Neural progenitor cell (in vitro differentiated cells): ENCODE data around the gene TPSB2. TPM values are rescaled to one million over a fixed set of nuclear protein-coding genes. Genes with fewer than 3 reads are reported as not detected.
"Not testable (repeated sequence)": the region's sequence is repeated elsewhere in the genome, so short reads cannot be mapped to it uniquely, and the experiment has no call there.

Experiments used
- DNase-seq: peaks from one replicate; pipeline ENCODE4 v3.0.0-alpha.2; 2016; ENCODE audit warnings: low spot score
- H2AFZ ChIP-seq: fragments of 200-600 bp; sonication (generic); replicated peaks from 2 replicates; pipeline ENCODE4 v1.6.1; 2016; ENCODE audit warnings: antibody characterized with exemption
- H3F3A ChIP-seq: fragments of 200-600 bp; sonication (generic); 2 replicates; pipeline ENCODE4 v1.6.1; 2016; ENCODE audit warnings: antibody characterized with exemption, low read depth
- H3K27ac ChIP-seq: fragments of 200-600 bp; sonication (generic); 2 replicates; pipeline ENCODE4 v1.5.1; 2016; ENCODE audit warnings: mild to moderate bottlenecking
- H3K27me3 ChIP-seq: fragments of 200-600 bp; sonication (generic); 2 replicates; pipeline ENCODE4 v1.6.1; 2016; ENCODE audit warnings: mild to moderate bottlenecking, moderate library complexity
- H3K36me3 ChIP-seq: fragments of 200-600 bp; sonication (generic); 2 replicates; pipeline ENCODE4 v1.5.1; 2016
- H3K4me1 ChIP-seq: fragments of 200-600 bp; sonication (generic); 2 replicates; pipeline ENCODE4 v1.6.1; 2016; ENCODE audit warnings: mixed run types
- H3K4me2 ChIP-seq: fragments of 200-600 bp; sonication (generic); 2 replicates; pipeline ENCODE4 v1.6.1; 2016
- H3K4me3 ChIP-seq: fragments of 200-600 bp; sonication (generic); 2 replicates; pipeline ENCODE4 v1.5.1; 2016
- H3K79me2 ChIP-seq: fragments of 200-600 bp; sonication (generic); 2 replicates; pipeline ENCODE4 v1.6.1; 2016; ENCODE audit warnings: low read depth
- H3K9ac ChIP-seq: fragments of 200-600 bp; sonication (generic); 2 replicates; pipeline ENCODE4 v1.6.1; 2016
- H3K9me3 ChIP-seq: fragments of 200-600 bp; sonication (generic); 2 replicates; pipeline ENCODE4 v1.5.1; 2016; ENCODE audit warnings: low read depth
- H4K20me1 ChIP-seq: fragments of 200-600 bp; sonication (generic); 2 replicates; pipeline ENCODE4 v1.6.1; 2016; ENCODE audit warnings: low read depth
- H3K27ac Mint-ChIP-seq: 3 replicates; pipeline ENCODE4 v1.8.0; 2021; ENCODE audit warnings: mixed read lengths
- H3K27me3 Mint-ChIP-seq: 2 replicates; pipeline ENCODE4 v1.8.0; 2022; ENCODE audit warnings: low read depth, mild to moderate bottlenecking, inconsistent platforms, moderate library complexity, mixed read lengths; ENCODE audit not compliant: insufficient read depth
- H3K36me3 Mint-ChIP-seq: 3 replicates; pipeline ENCODE4 v1.8.0; 2021; ENCODE audit warnings: mixed read lengths
- H3K4me1 Mint-ChIP-seq: 3 replicates; pipeline ENCODE4 v1.8.0; 2021; ENCODE audit warnings: mixed read lengths
- H3K4me3 Mint-ChIP-seq: 3 replicates; pipeline ENCODE4 v1.8.0; 2021; ENCODE audit warnings: mild to moderate bottlenecking, moderate library complexity, mixed read lengths
- H3K9me3 Mint-ChIP-seq: 3 replicates; pipeline ENCODE4 v1.8.0; 2020; ENCODE audit warnings: mixed read lengths
- EZH2 ChIP-seq: fragments of 200-600 bp; sonication (generic); IDR thresholded peaks from 2 replicates; pipeline ENCODE4 v1.6.1; 2017; ENCODE audit warnings: antibody characterized with exemption, mild to moderate bottlenecking, moderate library complexity
- EZH2phosphoT487 ChIP-seq: fragments of 200-600 bp; sonication (generic); IDR thresholded peaks from 2 replicates; pipeline ENCODE4 v1.6.1; 2017; ENCODE audit warnings: antibody characterized with exemption
- total RNA-seq: library from RNA; depleted of rRNA; stranded (reverse); fragments of >200 nt; gene quantifications from 2 replicates; pipeline ENCODE4 v1.2.3, GENCODE V29; 2015; ENCODE audit warnings: low replicate concordance
- TF ChIP-seq, protein P1 (sequence below): fragments of 200-600 bp; sonication (generic); IDR thresholded peaks from 2 replicates; pipeline ENCODE4 v1.5.1; 2017; ENCODE audit warnings: antibody characterized with exemption, mild to moderate bottlenecking

TPSB2 gene
- total RNA-seq, 1 donor from 2014 or later: not detected

DNA sequence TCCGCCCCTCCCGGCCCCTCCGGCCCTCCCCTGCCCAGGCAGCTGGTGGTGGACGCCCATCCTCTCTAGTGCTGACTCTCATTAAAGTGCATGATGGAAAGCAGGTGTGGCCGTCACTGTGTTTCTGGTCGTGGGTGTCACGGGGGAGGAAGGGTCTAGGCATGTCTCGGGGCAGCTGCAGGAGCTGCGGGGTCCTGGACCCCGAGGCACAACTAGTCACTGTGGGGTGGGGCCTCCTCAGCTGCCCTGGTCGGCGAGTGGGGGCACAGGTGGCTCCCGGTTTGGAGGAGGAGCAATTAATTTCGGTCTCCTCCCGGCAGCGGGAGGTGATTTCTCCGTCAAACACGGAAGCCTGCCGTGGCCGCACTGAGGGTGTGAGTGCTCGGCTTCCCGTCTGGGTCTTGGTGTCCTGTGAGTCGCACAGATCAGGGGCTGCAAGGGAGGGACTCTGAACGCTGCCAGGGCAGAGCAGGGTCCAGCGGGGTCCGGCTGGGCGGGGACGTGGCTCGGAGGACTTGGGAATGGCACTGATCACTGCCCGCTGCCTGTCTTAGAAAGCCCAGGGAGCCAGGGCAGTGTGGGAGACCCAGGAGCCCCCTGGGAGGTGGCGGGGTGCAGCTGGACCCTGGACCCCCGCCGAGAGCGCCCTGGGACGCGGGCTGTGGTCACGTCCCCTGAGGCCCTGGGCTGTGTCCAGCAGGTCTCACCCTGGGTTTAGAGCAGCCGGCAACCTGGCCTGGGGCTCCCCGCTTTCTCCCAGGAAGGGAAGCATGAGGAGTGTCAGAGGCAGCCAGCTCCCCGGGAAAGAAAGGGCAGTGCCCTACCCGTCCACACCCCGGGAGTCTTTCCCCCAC, 29.1 kb upstream of the TPSB2 start:
- H3K36me3 Mint-ChIP-seq: no peaks in the 10 kb centered on the region
- H2AFZ ChIP-seq: no peak overlapping the region
- H3K4me3 ChIP-seq: peak overlapping the region; percentile 19

DNA sequence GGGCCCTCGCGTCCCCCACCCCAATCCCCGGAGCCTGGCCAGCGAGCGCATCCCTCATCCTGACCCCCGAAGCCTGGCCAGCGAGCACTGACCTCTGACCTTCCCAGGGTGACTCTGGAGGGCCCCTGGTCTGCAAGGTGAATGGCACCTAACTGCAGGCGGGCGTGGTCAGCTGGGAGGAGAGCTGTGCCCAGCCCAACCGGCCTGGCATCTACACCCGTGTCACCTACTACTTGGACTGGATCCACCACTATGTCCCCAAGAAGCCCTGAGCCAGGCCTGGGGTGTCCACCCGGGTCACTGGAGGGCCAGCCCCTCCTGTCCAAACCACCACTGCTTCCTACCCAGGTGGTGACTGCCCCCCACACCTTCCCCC, 28.2 kb upstream of the TPSB2 start:
- H3F3A ChIP-seq: no peaks in the 10 kb centered on the region
- no peaks in the 10 kb centered on the region for H3K9me3 Mint-ChIP-seq
- DNase-seq: no peak
- H3K27ac Mint-ChIP-seq: no peak overlapping the region
- H3K4me1 ChIP-seq: peaks cover 4% of the 10 kb centered on the region
- H3K27ac ChIP-seq: no peak overlapping the region
- H3K79me2 ChIP-seq: no peaks in the 10 kb centered on the region
- H3K4me3 ChIP-seq: no peak overlapping the region
- H3K36me3 ChIP-seq: no peaks in the 10 kb centered on the region
- peaks cover 37% of the 10 kb centered on the region for H3K27me3 ChIP-seq
- H2AFZ ChIP-seq: no peak overlapping the region
- H3K36me3 Mint-ChIP-seq: no peaks in the 10 kb centered on the region
- H3K4me1 Mint-ChIP-seq: peaks cover 7% of the 10 kb centered on the region
- no peaks in the 10 kb centered on the region for H3K9me3 ChIP-seq
- no peak overlapping the region for H3K9ac ChIP-seq
- no peaks in the 10 kb centered on the region for H4K20me1 ChIP-seq
- no peak overlapping the region for H3K4me2 ChIP-seq
- H3K4me3 Mint-ChIP-seq: no peak overlapping the region
- peaks cover 23% of the 10 kb centered on the region for H3K27me3 Mint-ChIP-seq
- TF ChIP-seq, protein P1, sequence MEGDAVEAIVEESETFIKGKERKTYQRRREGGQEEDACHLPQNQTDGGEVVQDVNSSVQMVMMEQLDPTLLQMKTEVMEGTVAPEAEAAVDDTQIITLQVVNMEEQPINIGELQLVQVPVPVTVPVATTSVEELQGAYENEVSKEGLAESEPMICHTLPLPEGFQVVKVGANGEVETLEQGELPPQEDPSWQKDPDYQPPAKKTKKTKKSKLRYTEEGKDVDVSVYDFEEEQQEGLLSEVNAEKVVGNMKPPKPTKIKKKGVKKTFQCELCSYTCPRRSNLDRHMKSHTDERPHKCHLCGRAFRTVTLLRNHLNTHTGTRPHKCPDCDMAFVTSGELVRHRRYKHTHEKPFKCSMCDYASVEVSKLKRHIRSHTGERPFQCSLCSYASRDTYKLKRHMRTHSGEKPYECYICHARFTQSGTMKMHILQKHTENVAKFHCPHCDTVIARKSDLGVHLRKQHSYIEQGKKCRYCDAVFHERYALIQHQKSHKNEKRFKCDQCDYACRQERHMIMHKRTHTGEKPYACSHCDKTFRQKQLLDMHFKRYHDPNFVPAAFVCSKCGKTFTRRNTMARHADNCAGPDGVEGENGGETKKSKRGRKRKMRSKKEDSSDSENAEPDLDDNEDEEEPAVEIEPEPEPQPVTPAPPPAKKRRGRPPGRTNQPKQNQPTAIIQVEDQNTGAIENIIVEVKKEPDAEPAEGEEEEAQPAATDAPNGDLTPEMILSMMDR: no peak
- TF ChIP-seq EZH2phosphoT487 (no peak), EZH2 (no peak)

More for the DNA sequence above, 29.1 kb upstream of the TPSB2 start:
- H3K27ac ChIP-seq: no peak overlapping the region
- no peaks in the 10 kb centered on the region for H4K20me1 ChIP-seq
- DNase-seq: no peak
- no peaks in the 10 kb centered on the region for H3K79me2 ChIP-seq
- H3K4me1 Mint-ChIP-seq: peaks cover 7% of the 10 kb centered on the region
- peaks cover 37% of the 10 kb centered on the region for H3K27me3 ChIP-seq
- H3K27me3 Mint-ChIP-seq: peaks cover 25% of the 10 kb centered on the region
- H3K27ac Mint-ChIP-seq: no peak overlapping the region
- H3K9me3 Mint-ChIP-seq: no peaks in the 10 kb centered on the region
- TF ChIP-seq EZH2phosphoT487: no peak
- no peaks in the 10 kb centered on the region for H3K36me3 ChIP-seq
- H3K4me2 ChIP-seq: peak overlapping the region; percentile 38
- no peaks in the 10 kb centered on the region for H3F3A ChIP-seq
- H3K4me1 ChIP-seq: peaks cover 4% of the 10 kb centered on the region
- H3K9me3 ChIP-seq: no peaks in the 10 kb centered on the region
- H3K4me3 Mint-ChIP-seq: peak overlapping the region; percentile 41
- H3K9ac ChIP-seq: no peak overlapping the region

DNA sequence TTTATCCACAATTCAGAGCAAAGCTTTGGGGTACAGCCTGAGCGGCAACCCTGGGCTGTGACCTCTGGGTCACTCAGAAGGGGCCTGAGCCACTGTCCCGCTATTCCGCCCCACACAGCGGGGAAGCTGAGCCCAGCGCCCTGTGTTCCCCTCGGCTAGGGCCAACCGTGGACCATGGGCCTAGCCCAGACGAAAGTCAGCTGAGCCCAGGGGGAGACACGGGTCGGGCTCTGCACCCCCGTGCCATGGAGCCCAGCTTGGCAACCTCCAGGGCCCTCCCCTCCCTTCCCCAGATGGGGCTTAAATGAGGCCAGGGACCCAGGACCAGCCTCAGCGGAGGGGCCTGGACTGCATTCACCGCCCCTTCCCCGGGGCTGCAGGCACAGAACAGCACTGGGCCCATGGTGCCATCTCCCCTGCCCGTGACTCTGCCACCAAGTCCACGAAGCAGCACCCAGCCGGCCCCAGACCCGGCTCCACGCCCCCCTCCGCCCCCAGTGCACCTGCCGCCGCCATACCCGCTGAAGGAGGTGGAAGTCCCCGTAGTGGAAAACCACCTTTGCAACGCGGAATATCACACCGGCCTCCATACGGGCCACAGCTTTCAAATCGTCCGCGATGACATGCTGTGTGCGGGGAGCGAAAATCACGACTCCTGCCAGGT, 27.7 kb upstream of the TPSB2 start:
- H3K4me2 ChIP-seq: no peak overlapping the region
- no peaks in the 10 kb centered on the region for H4K20me1 ChIP-seq
- TF ChIP-seq, protein P1: no peak
- no peak for TF ChIP-seq EZH2phosphoT487
- H3K4me3 ChIP-seq: no peak overlapping the region
- Mint-ChIP-seq H3K4me3 (no peak overlapping the region), H3K36me3 (no peaks in the 10 kb centered on the region), H3K4me1 (peaks cover 7% of the 10 kb centered on the region), H3K27ac (no peak overlapping the region), H3K9me3 (no peaks in the 10 kb centered on the region), H3K27me3 (peaks cover 23% of the 10 kb centered on the region)
- H3K36me3 ChIP-seq: no peaks in the 10 kb centered on the region
- peaks cover 4% of the 10 kb centered on the region for H3K4me1 ChIP-seq
- H3F3A ChIP-seq: no peaks in the 10 kb centered on the region
- H3K9ac ChIP-seq: no peak overlapping the region
- H3K79me2 ChIP-seq: no peaks in the 10 kb centered on the region
- no peak overlapping the region for H3K27ac ChIP-seq
- H3K9me3 ChIP-seq: no peaks in the 10 kb centered on the region
- H2AFZ ChIP-seq: no peak overlapping the region
- peaks cover 41% of the 10 kb centered on the region for H3K27me3 ChIP-seq
- no peak for DNase-seq

DNA sequence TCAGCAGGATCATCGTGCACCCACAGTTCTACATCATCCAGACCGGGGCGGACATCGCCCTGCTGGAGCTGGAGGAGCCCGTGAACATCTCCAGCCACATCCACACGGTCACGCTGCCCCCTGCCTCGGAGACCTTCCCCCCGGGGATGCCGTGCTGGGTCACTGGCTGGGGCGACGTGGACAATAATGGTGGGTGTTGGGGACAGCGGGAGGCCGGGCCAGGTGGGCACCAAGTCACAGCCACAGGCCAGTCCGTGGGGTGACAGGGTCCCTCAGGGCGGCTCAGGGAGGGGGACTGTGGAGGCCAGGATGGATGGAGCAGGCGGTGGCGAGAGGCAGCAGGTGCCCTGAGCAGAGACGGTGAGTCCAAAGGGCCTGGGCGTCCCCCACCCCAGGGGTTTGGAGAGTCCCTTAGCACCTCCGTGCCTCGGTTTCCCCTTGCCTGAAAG, 26.9 kb upstream of the TPSB2 start:
- no peaks in the 10 kb centered on the region for H3K36me3 ChIP-seq
- peaks cover 7% of the 10 kb centered on the region for H3K4me1 Mint-ChIP-seq
- H3K36me3 Mint-ChIP-seq: no peaks in the 10 kb centered on the region
- H3K27me3 ChIP-seq: peaks cover 39% of the 10 kb centered on the region
- no peak overlapping the region for H3K9ac ChIP-seq
- H3K27ac ChIP-seq: no peak overlapping the region
- no peaks in the 10 kb centered on the region for H3F3A ChIP-seq
- H3K4me2 ChIP-seq: no peak overlapping the region
- peaks cover 17% of the 10 kb centered on the region for H3K27me3 Mint-ChIP-seq
- H3K27ac Mint-ChIP-seq: no peak overlapping the region
- no peak for DNase-seq
- no peaks in the 10 kb centered on the region for H3K9me3 Mint-ChIP-seq
- H3K4me1 ChIP-seq: peaks cover 4% of the 10 kb centered on the region
- H4K20me1 ChIP-seq: no peaks in the 10 kb centered on the region
- no peak overlapping the region for H3K4me3 ChIP-seq
- H2AFZ ChIP-seq: no peak overlapping the region
- peak overlapping the region; percentile 53 for H3K4me3 Mint-ChIP-seq
- TF ChIP-seq EZH2phosphoT487 (no peak), EZH2 (no peak)
- TF ChIP-seq, protein P1: no peak
- no peaks in the 10 kb centered on the region for H3K79me2 ChIP-seq
- no peaks in the 10 kb centered on the region for H3K9me3 ChIP-seq

DNA sequence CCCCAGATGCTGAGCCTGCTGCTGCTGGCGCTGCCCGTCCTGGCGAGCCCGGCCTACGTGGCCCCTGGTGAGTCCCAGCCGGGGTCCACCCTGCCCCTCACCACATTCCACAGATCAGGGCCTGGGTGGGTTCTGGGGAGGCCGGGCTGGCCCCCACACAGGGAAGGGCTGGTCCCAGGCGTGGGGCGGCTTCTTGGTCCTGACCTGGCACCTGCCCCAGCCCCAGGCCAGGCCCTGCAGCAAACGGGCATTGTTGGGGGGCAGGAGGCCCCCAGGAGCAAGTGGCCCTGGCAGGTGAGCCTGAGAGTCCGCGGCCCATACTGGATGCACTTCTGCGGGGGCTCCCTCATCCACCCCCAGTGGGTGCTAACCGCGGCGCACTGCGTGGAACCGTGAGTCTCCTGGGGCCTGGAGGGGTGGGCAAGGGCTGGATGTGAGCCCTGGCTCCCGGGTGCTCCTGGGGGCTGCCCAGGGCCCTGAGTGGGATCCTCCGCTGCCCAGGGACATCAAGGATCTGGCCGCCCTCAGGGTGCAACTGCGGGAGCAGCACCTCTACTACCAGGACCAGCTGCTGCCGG, 26.4 kb upstream of the TPSB2 start:
- H3K4me1 Mint-ChIP-seq, H3K9me3 ChIP-seq, H3K9ac ChIP-seq, H3K27ac ChIP-seq, H3K79me2 ChIP-seq, H3K27ac Mint-ChIP-seq, H2AFZ ChIP-seq, H3K36me3 ChIP-seq, H3F3A ChIP-seq, H3K9me3 Mint-ChIP-seq, DNase-seq, H3K36me3 Mint-ChIP-seq, H3K4me3 ChIP-seq, H3K4me2 ChIP-seq, H3K4me3 Mint-ChIP-seq, H4K20me1 ChIP-seq, H3K4me1 ChIP-seq: not testable (repeated sequence)
- peaks cover 34% of the 10 kb centered on the region for H3K27me3 ChIP-seq
- H3K27me3 Mint-ChIP-seq: peaks cover 14% of the 10 kb centered on the region
